Activated CD8-positive, alpha-beta memory T cell treated with anti-CD3 and anti-CD28 coated beads, Interleukin-2, amount 50 U/mL, for 48 hours (primary cell): ENCODE data around the gene PHF12.
"Not testable (repeated sequence)": the region's sequence is repeated elsewhere in the genome, so short reads cannot be mapped to it uniquely, and the experiment has no call there.

Source experiments
- DNase-seq: peaks from one replicate; pipeline ENCODE4 v3.0.0-alpha.2; 2020

PHF12 gene

DNA sequence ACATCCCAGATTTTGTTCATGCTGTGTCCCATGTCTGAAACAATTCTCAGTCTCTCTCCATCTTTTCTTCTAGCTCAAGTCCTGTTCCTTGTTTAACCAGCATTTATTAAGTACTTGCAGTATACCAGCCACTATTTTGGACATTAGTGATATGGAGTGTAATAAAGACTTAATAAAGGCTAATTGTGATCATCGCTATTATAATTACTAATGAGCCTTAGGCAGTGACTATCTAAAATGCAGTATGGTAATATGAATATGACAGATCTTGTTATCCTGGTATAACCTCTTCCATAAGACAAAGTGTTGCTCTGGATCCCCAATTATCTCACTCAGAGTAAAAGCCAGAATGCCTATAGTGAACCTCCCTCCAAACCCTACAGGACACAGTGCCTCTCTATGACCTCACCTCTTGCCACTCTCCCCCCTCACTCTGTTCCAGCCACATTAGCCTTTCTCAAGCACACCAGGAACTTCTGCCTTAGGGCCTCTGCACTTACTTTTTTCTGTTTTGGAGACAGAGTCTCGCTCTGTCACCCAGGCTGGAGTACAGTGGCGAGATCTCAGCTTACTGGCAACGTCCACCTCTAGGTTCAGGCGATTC is 52.0 kb downstream of the PHF12 start:
- DNase-seq = no peak

DNA sequence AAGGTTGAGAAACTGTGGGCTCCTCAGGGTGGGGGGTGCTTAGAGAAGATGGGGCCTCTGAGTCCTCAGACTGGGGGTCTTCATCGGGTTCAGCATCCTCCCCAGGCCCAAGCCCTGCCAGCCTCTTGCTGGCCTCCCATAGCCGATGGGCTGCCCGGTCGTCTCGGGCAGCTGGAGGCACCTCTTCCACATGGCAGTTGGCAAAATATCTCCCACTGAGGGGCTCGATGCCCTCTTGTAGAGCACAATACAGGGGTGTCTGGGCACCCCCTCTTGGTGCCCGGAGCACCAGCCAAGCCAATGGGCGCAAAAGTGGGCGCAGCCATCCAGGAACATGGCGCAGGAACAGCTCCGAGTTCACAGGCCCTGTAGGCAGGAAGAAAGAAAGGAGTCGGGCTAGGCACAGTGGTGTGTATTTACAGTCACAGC is 52.8 kb downstream of the PHF12 start:
- DNase-seq = no peak

DNA sequence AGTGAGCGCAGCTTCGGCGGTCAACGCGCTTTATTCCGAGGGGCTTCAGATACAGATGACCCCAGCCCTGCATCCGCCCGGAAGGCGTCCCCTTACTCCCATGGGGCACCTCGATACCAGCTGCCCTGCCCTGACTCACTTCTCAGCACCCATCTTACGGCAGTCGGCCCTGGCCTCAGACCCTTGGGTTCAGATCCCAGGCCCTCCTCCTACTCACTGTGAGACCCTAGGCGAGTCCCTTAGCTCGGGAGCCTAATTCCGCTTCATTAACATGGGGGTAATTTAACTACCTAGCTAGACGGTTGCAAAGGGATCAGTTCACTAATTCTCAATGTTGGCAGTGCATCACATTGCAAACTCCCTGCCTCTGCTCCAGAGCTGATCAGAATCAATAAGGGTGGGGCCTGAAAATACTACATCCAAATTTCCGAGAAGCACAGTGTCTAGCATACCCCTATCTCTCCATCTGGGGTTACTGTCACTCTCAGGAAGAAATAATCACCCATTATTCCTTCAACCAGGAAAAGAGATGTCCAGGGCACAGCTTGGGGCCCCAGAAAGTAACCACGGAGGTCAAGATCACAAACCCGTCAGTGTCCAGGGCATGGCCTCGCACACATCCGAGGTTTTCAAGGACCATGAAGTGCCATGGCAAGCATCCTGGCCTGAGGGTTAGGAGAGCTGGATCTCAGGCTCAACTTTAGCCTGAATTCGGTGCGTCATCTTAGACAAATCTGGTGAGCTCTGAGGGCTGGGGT is 53.4 kb downstream of the PHF12 start:
- DNase-seq = no peak

DNA sequence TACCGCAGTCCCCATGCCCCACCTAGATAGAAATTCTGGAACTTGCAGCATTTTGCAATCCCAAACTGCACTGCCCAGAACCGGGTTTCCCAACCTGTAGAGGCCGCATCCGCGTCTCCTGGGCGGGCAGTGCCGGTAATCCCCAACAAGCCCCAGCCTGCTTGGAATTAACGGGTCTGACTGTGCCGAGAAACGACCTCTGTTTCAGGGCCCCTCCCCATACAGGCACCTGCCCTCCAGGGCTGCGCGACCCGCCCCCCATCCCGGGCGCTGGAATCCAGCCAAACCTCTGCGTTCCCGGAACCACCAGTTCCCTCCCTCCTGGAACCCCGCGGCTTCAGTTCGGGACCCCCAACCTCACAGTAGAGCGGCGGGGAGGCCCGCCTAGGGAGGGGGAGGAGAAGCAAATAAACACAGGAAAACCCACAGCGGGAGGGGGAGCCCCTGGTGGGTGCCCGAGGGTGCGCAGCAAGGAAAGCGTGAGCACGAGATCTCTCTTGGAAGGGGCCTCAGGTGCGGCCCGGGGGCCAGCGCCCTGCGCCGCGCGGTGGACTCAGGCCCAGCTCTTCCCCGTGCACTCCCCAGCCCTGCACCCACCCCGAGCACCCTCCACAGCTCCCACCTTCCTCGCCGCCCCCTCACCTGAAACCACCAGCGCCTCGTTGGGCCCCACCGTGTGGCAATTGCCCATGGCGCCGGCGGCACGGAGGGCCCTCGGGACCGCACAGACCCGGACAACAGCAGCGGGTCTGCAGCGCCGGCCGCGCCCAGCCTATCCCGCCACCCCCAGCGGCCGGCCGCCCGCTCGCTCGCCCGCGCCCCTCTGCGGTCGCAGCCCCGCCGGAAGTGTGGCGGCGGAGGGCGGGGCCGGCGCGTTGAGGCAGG is 54.2 kb downstream of the PHF12 start, which contains the start of gene FLOT2:
FLOT2 (minus strand) TSS at position 850 of the 885 bp plus-strand sequence; CDS start at position 691, 159 bp downstream.
- DNase-seq = peak; percentile 79

DNA sequence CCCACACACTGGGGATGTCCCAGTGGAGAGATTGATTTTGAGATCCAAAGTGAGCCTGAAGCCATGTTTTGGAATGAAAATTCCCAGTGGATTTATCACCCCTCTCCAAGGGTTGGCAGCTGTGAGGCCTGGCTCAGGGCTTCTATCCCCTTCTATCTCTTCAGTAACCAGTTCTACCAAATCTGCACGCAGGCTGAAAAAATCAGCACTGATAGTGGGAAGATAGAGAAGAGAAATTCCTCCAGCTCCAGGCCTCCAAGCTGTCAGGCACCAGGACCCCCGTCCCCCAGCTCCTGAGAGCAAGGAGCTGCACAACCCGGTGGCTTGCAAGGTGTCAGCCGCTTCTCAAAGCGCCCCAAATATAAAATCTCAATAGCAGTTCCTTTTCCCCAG is 54.8 kb downstream of the PHF12 start:
- no peak for DNase-seq

- no peak for DNase-seq
Measured at GRCh38 chr17:28895794-28896447, 55.4 kb downstream of the PHF12 start.

GRCh38 chr17:28893248-28894183 is 57.8 kb downstream of the PHF12 start:
- DNase-seq = not testable (repeated sequence)

DNA sequence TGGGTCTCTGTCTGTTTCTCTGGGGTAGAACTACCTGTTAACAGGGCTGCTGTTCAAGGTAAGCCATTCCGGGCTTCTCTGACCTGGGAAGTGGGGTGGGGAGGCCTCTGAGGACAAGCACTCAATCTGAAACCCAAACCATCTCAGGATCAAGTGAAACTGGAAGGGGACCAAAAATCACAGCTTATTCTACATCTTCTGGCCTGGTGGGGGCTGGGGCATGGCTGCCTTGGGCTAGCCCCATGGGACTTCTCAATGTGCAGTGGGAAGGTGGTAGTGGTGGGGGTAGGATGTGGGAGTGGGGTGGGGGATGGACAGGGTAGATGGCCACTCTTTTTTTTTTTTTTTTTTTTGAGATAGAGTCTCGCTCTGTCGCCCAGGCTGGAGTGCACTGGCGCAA is 59.3 kb downstream of the PHF12 start:
- DNase-seq = no peak

DNA sequence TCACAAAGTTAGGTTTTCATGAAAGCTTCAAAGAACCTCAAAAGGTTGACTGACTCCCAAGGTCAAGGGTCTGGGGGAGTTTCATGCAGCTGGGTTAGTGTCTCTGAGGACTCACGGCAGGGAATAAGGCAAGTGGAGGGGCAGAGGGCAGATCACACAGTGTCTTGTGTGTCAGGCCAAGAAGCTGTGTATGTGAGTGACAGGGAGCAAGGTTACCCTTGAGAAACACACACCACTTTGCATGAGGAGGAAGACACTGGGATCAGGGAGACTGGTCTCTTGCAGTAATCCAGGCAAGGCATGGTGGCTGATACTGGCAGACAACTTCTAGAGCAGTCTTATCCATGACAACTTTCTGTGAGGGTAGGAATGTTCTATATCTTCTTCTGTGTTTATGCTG is 60.1 kb downstream of the PHF12 start:
- no peak for DNase-seq

GRCh38 chr17:28889996-28890395 is 61.3 kb downstream of the PHF12 start:
- no peak for DNase-seq

GRCh38 chr17:28888832-28889231 is 62.5 kb downstream of the PHF12 start:
- no peak for DNase-seq

- DNase-seq = no peak
Measured at GRCh38 chr17:28887871-28888471, 63.3 kb downstream of the PHF12 start.

DNA sequence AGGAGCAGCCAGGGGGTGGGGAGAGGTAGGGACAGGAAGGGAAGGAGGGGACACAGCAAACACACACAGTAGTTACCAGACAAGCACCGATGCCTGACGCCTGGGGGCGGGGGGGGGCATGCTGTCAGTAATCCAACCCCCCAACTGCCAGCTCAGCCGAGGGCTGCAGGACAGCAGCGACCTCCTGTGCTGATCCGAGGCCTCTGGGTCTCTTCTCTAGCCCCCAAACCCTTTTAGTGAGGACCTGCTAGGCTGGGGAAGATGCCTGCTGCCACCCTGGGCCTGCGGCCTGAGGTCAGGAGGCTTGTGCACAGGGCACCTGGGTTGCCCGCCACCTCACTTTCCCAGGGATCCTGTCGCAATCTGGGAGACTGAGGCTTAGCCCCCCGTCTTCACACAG is 65.4 kb downstream of the PHF12 start:
- no peak for DNase-seq

DNA sequence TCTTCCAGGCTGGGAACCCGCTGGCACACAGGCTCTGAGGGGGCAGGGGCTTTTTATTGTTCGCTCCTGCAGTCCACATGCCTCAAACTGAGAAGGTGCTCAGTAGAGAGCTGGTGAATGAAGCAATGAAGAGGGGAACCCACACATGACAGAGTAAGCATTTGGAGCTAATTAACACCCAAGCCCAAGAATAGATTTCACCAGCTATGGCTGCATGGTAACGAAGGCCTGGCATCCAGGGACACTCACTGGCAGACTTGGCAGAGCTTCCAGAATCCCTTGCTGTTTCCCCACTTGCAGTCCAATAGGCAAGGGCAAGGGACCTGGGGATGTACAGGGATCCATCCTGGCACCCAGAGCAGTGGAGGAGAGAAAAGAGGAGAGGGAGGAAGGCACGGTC is 66.0 kb downstream of the PHF12 start:
- no peak for DNase-seq

DNA sequence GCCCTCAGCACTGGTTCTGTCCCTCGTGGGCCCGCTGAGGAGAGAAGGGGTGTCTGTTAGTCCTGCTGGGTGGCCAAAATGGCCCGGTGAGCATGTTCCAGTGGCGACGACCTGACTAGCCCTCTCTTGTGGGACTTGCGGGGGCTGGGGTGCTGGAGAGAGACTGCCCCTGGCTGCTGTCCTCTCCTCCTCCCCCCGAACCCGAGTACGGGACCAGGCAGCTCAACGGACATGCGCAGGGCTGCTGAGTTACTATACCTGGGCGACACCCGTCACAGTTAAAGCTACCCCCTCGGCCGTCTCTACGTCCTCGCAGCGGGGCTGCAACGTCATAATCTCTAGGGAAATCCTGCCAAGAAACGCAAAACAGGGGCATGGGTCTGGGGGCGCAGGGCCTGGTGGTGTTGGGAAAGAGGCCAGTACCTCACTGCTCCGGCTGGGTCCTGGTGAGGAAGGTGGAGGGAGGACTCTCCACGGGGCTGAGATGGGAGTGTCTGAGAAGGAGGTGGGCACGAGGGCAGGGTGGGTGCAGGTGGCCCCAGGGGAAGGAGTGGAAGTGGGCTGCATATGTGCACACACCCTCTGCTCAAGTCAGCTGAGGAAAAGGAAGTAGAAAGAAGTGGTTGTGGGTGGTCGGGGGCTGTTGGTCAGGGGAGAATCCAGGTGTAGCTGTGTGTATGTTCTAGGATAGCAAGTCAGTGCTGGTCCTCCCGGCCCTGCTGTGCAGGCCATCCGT is 67.2 kb downstream of the PHF12 start:
- DNase-seq = no peak

DNA sequence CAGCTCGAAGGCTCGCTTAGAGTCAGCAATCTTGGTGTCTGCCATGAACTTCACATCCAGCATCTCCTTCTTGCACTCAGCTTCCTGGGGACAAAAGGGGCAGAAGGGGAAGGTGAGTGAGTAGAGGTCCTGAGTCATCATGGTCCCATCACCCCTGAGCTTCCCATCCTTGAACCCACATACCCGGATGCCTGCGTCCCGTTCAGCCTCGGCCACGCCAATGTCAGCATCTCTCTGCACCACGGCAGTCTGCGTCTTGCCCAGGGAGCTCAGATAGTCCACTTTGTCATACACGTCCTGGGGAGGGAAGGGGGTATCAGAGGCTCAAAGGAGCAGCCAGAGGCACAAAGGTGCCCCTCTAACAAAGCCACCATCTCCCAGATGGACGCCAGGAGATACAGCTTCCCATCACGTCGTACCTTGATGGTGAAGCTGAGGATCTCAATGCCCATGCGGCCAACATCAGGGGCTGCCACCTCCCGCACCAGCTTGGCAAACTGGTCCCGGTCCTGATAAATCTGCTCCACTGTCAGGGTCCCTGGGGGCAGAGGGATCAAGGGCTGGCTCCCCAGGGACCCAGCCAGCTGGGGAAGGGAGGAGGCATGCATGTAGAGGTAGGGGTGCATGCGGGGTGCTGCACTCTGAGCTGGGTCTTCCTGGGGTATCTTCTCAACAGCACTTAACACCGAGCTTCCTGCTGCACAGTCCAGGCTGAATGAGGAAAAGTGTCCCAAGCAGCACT is 69.0 kb downstream of the PHF12 start:
- DNase-seq = no peak

DNA sequence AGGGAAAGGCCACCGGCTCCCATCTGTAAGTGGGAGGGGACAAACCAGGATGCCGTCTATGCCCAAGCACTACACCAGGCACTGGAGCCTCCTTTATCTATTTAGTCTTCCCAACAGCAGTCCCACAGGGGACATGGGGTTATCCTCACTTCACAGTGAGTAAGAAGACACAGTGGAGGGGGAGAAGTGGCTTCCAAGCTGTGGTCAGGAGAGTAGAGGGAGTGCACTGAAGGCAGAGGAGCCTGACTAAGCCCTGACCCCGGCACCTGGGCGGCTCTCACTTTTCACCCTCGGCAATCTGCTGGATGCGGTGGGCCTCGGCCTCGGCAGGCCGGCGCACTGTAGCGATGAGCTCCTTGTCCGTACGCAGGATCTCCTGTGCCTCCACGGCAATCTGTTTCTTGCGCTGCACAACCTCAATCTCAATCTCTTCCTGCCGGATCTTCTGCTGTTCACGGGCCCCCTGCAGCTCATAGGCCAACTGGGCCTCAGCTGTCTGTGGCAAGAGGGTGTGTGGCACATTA is 69.7 kb downstream of the PHF12 start:
- no peak for DNase-seq

GRCh38 chr17:28880572-28880945 is 70.8 kb downstream of the PHF12 start:
- DNase-seq = no peak

DNA sequence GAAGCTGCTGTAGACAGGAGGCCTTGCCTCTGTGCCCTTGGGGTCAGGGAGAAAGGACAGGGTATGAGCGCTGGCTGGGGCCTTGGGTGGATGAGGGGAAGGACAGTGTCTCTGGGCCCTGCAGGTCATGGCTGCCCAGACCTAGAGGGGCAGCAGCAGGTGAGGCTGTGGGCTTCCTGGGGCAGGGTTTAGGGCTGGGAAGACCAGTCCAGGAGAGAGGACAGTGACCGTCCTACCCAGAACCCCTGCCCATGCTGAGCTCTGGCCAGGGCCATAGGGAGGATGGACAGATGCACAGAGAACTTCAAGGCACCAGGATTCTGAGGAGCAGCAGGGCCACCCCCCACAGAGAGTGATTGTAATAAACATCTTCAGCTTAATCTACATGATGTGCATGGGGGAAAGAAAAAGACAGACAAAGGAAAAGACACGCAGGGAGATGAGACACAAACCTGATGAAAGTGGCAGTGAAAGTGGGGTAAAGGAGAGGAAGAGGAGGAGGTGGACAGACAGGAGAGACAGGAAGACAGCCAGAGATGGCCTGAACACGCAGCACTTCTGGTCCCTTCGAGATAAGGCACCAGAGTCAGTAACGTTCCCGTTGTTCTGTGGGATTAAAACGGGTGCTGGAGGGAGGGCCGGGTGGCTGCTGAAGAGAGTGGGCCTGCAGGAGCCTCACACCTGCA is 71.3 kb downstream of the PHF12 start:
- DNase-seq = no peak
